Muscle layer of colon (tissue), 2 donors: ENCODE data around the gene NHSL1.
A peak's percentile ranks its signal among the peaks of the same experiment; 100 is the strongest.
"Not testable (repeated sequence)": the region's sequence is repeated elsewhere in the genome, so short reads cannot be mapped to it uniquely, and the experiment has no call there.

Experiments
- H3K27ac ChIP-seq: one replicate; pipeline ENCODE4 v1.7.0; 2013; ENCODE audit warnings: low read depth, mild to moderate bottlenecking, low read length, moderate library complexity
- H3K27me3 ChIP-seq, 2 donors: one replicate each; pipeline ENCODE4 v1.7.0; 2013; ENCODE audit warnings: low read length in 2 of 2, mild to moderate bottlenecking in 2 of 2; ENCODE audit not compliant: insufficient read depth in 2 of 2, control insufficient read depth in 1 of 2
- H3K36me3 ChIP-seq: one replicate; pipeline ENCODE4 v1.7.0; 2013; ENCODE audit warnings: mild to moderate bottlenecking, low read length; ENCODE audit not compliant: insufficient read depth
- H3K4me1 ChIP-seq: one replicate; pipeline ENCODE4 v1.7.0; 2013; ENCODE audit warnings: mild to moderate bottlenecking, low read length; ENCODE audit not compliant: insufficient read depth
- H3K4me3 ChIP-seq, 2 donors: one replicate each; pipeline ENCODE4 v1.7.0; 2013; ENCODE audit warnings: low read length in 2 of 2, low read depth in 1 of 2, mild to moderate bottlenecking in 1 of 2, moderate library complexity in 1 of 2
- H3K9ac ChIP-seq: one replicate; pipeline ENCODE4 v1.7.0; 2013; ENCODE audit warnings: low read length
- H3K9me3 ChIP-seq: one replicate; pipeline ENCODE4 v1.7.0; 2013; ENCODE audit warnings: mild to moderate bottlenecking, low read length
- donor health status: abdominal sarcoma.
- donor health status: Adenocarcinoma of cecum.

Gene NHSL1

GRCh38 chr6:138430361-138431145 is 68.7 kb downstream of the NHSL1 start:
- Histone ChIP-seq H3K9me3 (no peaks in the 10 kb centered on the region), H3K4me3 (no peak overlapping the region), H3K4me1 (peaks cover 10% of the 10 kb centered on the region), H3K36me3 (no peaks in the 10 kb centered on the region), H3K27me3 (no peaks in the 10 kb centered on the region), H3K27ac (no peak overlapping the region), H3K9ac (no peak overlapping the region)

- Histone ChIP-seq H3K9me3 (no peaks in the 10 kb centered on the region), H3K27ac (peak overlapping the region; percentile 42), H3K4me3 (no peak overlapping the region), H3K9ac (no peak overlapping the region), H3K4me1 (peaks cover 10% of the 10 kb centered on the region), H3K36me3 (no peaks in the 10 kb centered on the region), H3K27me3 (no peaks in the 10 kb centered on the region)
These were observed 69.5 kb downstream of the NHSL1 start for GRCh38 chr6:138429761-138430160.

GRCh38 chr6:138428944-138429598 is 70.2 kb downstream of the NHSL1 start:
- peak overlapping the region; percentile 42 for H3K27ac ChIP-seq
- H3K4me3 ChIP-seq = no peak overlapping the region
- no peaks in the 10 kb centered on the region for H3K27me3 ChIP-seq
- H3K9me3 ChIP-seq = no peaks in the 10 kb centered on the region
- no peaks in the 10 kb centered on the region for H3K36me3 ChIP-seq
- peaks cover 10% of the 10 kb centered on the region for H3K4me1 ChIP-seq
- H3K9ac ChIP-seq = no peak overlapping the region

GRCh38 chr6:138427701-138428100 is 71.6 kb downstream of the NHSL1 start:
- Histone ChIP-seq H3K36me3 (no peaks in the 10 kb centered on the region), H3K27ac (no peak overlapping the region), H3K27me3 (no peaks in the 10 kb centered on the region), H3K9me3 (no peaks in the 10 kb centered on the region), H3K9ac (no peak overlapping the region), H3K4me1 (peaks cover 10% of the 10 kb centered on the region), H3K4me3 (no peak overlapping the region)

- peaks cover 10% of the 10 kb centered on the region for H3K4me1 ChIP-seq
- H3K36me3 ChIP-seq = no peaks in the 10 kb centered on the region
- no peak overlapping the region for H3K27ac ChIP-seq
- H3K9me3 ChIP-seq = no peaks in the 10 kb centered on the region
- H3K4me3 ChIP-seq = no peak overlapping the region
- H3K27me3 ChIP-seq = no peaks in the 10 kb centered on the region
- no peak overlapping the region for H3K9ac ChIP-seq
These were observed 72.7 kb downstream of the NHSL1 start for GRCh38 chr6:138426500-138427123.

- not testable (repeated sequence) for H3K27ac ChIP-seq, H3K4me3 ChIP-seq, H3K9ac ChIP-seq, H3K4me1 ChIP-seq, H3K9me3 ChIP-seq, H3K27me3 ChIP-seq, H3K36me3 ChIP-seq
These were observed 74.0 kb downstream of the NHSL1 start for GRCh38 chr6:138425256-138425655.

GRCh38 chr6:138424004-138424904 is 75.0 kb downstream of the NHSL1 start:
- Histone ChIP-seq H3K9ac (no peak overlapping the region), H3K4me3 (no peak overlapping the region), H3K9me3 (no peaks in the 10 kb centered on the region), H3K27me3 (no peaks in the 10 kb centered on the region), H3K27ac (no peak overlapping the region), H3K4me1 (peaks cover 1% of the 10 kb centered on the region), H3K36me3 (no peaks in the 10 kb centered on the region)

GRCh38 chr6:138422861-138423260 is 76.4 kb downstream of the NHSL1 start:
- no peak overlapping the region for H3K27ac ChIP-seq
- no peaks in the 10 kb centered on the region for H3K27me3 ChIP-seq
- no peaks in the 10 kb centered on the region for H3K4me1 ChIP-seq
- peaks cover 3% of the 10 kb centered on the region for H3K36me3 ChIP-seq
- no peaks in the 10 kb centered on the region for H3K9me3 ChIP-seq
- H3K4me3 ChIP-seq = no peak overlapping the region
- H3K9ac ChIP-seq = no peak overlapping the region

GRCh38 chr6:138421608-138422007 is 77.7 kb downstream of the NHSL1 start:
- H3K9me3 ChIP-seq = no peaks in the 10 kb centered on the region
- H3K4me3 ChIP-seq = no peak overlapping the region
- H3K36me3 ChIP-seq = peaks cover 11% of the 10 kb centered on the region
- no peaks in the 10 kb centered on the region for H3K4me1 ChIP-seq
- no peak overlapping the region for H3K27ac ChIP-seq
- H3K27me3 ChIP-seq = no peaks in the 10 kb centered on the region
- no peak overlapping the region for H3K9ac ChIP-seq

GRCh38 chr6:138421089-138421488 is 78.2 kb downstream of the NHSL1 start:
- no peak overlapping the region for H3K4me3 ChIP-seq
- no peak overlapping the region for H3K9ac ChIP-seq
- peaks cover 11% of the 10 kb centered on the region for H3K36me3 ChIP-seq
- H3K4me1 ChIP-seq = no peaks in the 10 kb centered on the region
- H3K9me3 ChIP-seq = no peaks in the 10 kb centered on the region
- H3K27ac ChIP-seq = no peak overlapping the region
- no peaks in the 10 kb centered on the region for H3K27me3 ChIP-seq

- H3K36me3 ChIP-seq = peaks cover 11% of the 10 kb centered on the region
- H3K4me3 ChIP-seq = no peak overlapping the region
- no peaks in the 10 kb centered on the region for H3K27me3 ChIP-seq
- H3K4me1 ChIP-seq = no peaks in the 10 kb centered on the region
- no peaks in the 10 kb centered on the region for H3K9me3 ChIP-seq
- H3K27ac ChIP-seq = no peak overlapping the region
- no peak overlapping the region for H3K9ac ChIP-seq
These were observed 78.9 kb downstream of the NHSL1 start for GRCh38 chr6:138420356-138420755.
